GM10266 (cell line): ENCODE data around the gene SEC14L2.

Experiments
- DNase-seq: peaks from one replicate; pipeline ENCODE4 v3.0.0; 2012; ENCODE audit errors: extremely low spot score
- CTCF ChIP-seq: IDR thresholded peaks from 2 replicates; pipeline ENCODE4 v1.5.1; 2012; ENCODE audit warnings: mild to moderate bottlenecking, low read depth; ENCODE audit not compliant: control insufficient read depth, insufficient read depth; ENCODE audit errors: missing control alignments

The SEC14L2 gene

GRCh38 chr22:30357236-30357570 lies 39.6 kb upstream of the SEC14L2 start:
- no peak for TF ChIP-seq CTCF
- no peak for DNase-seq

- no peak for TF ChIP-seq CTCF
Observed at GRCh38 chr22:30357650-30358215, 39.1 kb upstream of the SEC14L2 start.

GRCh38 chr22:30358541-30358940 lies 38.3 kb upstream of the SEC14L2 start:
- no peak for DNase-seq

More at GRCh38 chr22:30357650-30358215, 39.1 kb upstream of the SEC14L2 start:
- no peak for DNase-seq

GRCh38 chr22:30361916-30362650 lies 34.7 kb upstream of the SEC14L2 start:
- no peak for TF ChIP-seq CTCF
- no peak for DNase-seq

More at GRCh38 chr22:30358541-30358940, 38.3 kb upstream of the SEC14L2 start:
- no peak for TF ChIP-seq CTCF

- TF ChIP-seq CTCF: no peak
- DNase-seq: no peak
Observed at GRCh38 chr22:30362651-30363281, 34.1 kb upstream of the SEC14L2 start.

- no peak for DNase-seq
- no peak for TF ChIP-seq CTCF
Observed at GRCh38 chr22:30365891-30366290, 30.9 kb upstream of the SEC14L2 start.

GRCh38 chr22:30368420-30368819 lies 28.4 kb upstream of the SEC14L2 start:
- DNase-seq: no peak
- TF ChIP-seq CTCF: no peak
